Type B pancreatic cell (in vitro differentiated cells): Measurements from ENCODE around the gene CBX2. TPM values are rescaled to one million over a fixed set of nuclear protein-coding genes. Genes with fewer than 3 reads are reported as not detected.

Experiments used
- DNase-seq: peaks from one replicate; pipeline ENCODE4 v3.0.0; 2021; ENCODE audit warnings: mixed read lengths; ENCODE audit not compliant: unreplicated experiment; ENCODE audit errors: extremely low spot score
- H3K27ac Mint-ChIP-seq: 2 replicates; pipeline ENCODE4 v1.8.0; 2021; ENCODE audit warnings: mild to moderate bottlenecking, mixed read lengths
- H3K27me3 Mint-ChIP-seq: 2 replicates; pipeline ENCODE4 v1.8.0; 2021; ENCODE audit warnings: mixed read lengths
- H3K36me3 Mint-ChIP-seq: 2 replicates; pipeline ENCODE4 v1.8.0; 2021; ENCODE audit warnings: mixed read lengths
- H3K4me1 Mint-ChIP-seq: one replicate; pipeline ENCODE4 v1.8.0; 2021; ENCODE audit warnings: mixed read lengths; ENCODE audit not compliant: unreplicated experiment
- H3K4me3 Mint-ChIP-seq: 2 replicates; pipeline ENCODE4 v1.8.0; 2021; ENCODE audit warnings: mild to moderate bottlenecking, mixed read lengths
- H3K9me3 Mint-ChIP-seq: 2 replicates; pipeline ENCODE4 v1.8.0; 2021; ENCODE audit warnings: mixed read lengths
- CTCF ChIP-seq: fragments of 200-600 bp; sonication (generic); conservative IDR thresholded peaks from 2 replicates; pipeline ENCODE4 v1.5.0; 2021; ENCODE audit warnings: antibody characterized with exemption, mild to moderate bottlenecking
- total RNA-seq: library from RNA; stranded (reverse); gene quantifications from 2 replicates; pipeline ENCODE4 v1.2.1, GENCODE V29; 2021; ENCODE audit warnings: low replicate concordance

Gene CBX2
- total RNA-seq, 1 donor from 2014 or later, result 72.0 TPM

GRCh38 chr17:79799538-79800324, 21.8 kb downstream of the CBX2 start:
- TF ChIP-seq CTCF, result no peak
- Mint-ChIP-seq H3K9me3 (no peaks in the 10 kb centered on the region), H3K4me3 (peak overlapping the region; percentile 92), H3K4me1 (peaks cover 25% of the 10 kb centered on the region), H3K36me3 (peaks cover 8% of the 10 kb centered on the region), H3K27ac (peak overlapping the region; percentile 86), H3K27me3 (peaks cover 61% of the 10 kb centered on the region)
- DNase-seq, result no peak

- TF ChIP-seq CTCF, result no peak
- Mint-ChIP-seq H3K27ac (peak overlapping the region; percentile 85), H3K36me3 (peaks cover 8% of the 10 kb centered on the region), H3K9me3 (no peaks in the 10 kb centered on the region), H3K27me3 (peaks cover 69% of the 10 kb centered on the region), H3K4me1 (peaks cover 33% of the 10 kb centered on the region), H3K4me3 (peak overlapping the region; percentile 92)
- DNase-seq, result no peak
These were observed 22.6 kb downstream of the CBX2 start for GRCh38 chr17:79800325-79801155.

- peaks cover 8% of the 10 kb centered on the region for H3K36me3 Mint-ChIP-seq
- H3K27ac Mint-ChIP-seq, result peak overlapping the region; percentile 6
- no peaks in the 10 kb centered on the region for H3K9me3 Mint-ChIP-seq
- TF ChIP-seq CTCF, result no peak
- DNase-seq, result no peak
- H3K27me3 Mint-ChIP-seq, result peaks cover 78% of the 10 kb centered on the region
- peak overlapping the region; percentile 92 for H3K4me3 Mint-ChIP-seq
- H3K4me1 Mint-ChIP-seq, result peaks cover 30% of the 10 kb centered on the region
These were observed 23.4 kb downstream of the CBX2 start for GRCh38 chr17:79801156-79802038.

- peaks cover 30% of the 10 kb centered on the region for H3K4me1 Mint-ChIP-seq
- DNase-seq, result no peak
- no peaks in the 10 kb centered on the region for H3K9me3 Mint-ChIP-seq
- peaks cover 8% of the 10 kb centered on the region for H3K36me3 Mint-ChIP-seq
- peaks cover 83% of the 10 kb centered on the region for H3K27me3 Mint-ChIP-seq
- H3K4me3 Mint-ChIP-seq, result peak overlapping the region; percentile 59
- H3K27ac Mint-ChIP-seq, result peak overlapping the region; percentile 6
- TF ChIP-seq CTCF, result no peak
These were observed 24.2 kb downstream of the CBX2 start for GRCh38 chr17:79802039-79802735.
